ENCODE data around the gene CDC42EP1.

Gene CDC42EP1

GRCh38 chr22:37610480-37611129, 50.3 kb downstream of the CDC42EP1 start:
- no peak for DNase-seq (ENCODE audit: low spot score)

- DNase-seq (ENCODE audit: low spot score), result no peak
Measured at GRCh38 chr22:37611207-37611606, 50.9 kb downstream of the CDC42EP1 start.

- DNase-seq (ENCODE audit: low spot score), result no peak
Measured at GRCh38 chr22:37616201-37617083, 56.2 kb downstream of the CDC42EP1 start.

- no peak for DNase-seq (ENCODE audit: low spot score)
Measured at GRCh38 chr22:37617431-37617830, 57.2 kb downstream of the CDC42EP1 start.

GRCh38 chr22:37618072-37618656, 57.9 kb downstream of the CDC42EP1 start:
- DNase-seq (ENCODE audit: low spot score), result no peak

- DNase-seq (ENCODE audit: low spot score), result no peak
Measured at GRCh38 chr22:37618674-37619073, 58.4 kb downstream of the CDC42EP1 start.

Measured in iPS-NIHi11 (cell line).